ENCODE data around the gene SPATS2L. TPM values are rescaled to one million over a fixed set of nuclear protein-coding genes. Genes with fewer than 3 reads are reported as not detected.

SPATS2L gene
- polyA plus RNA-seq, 4 donors, result 66.7 to 104 (median 96.0) TPM

DNA sequence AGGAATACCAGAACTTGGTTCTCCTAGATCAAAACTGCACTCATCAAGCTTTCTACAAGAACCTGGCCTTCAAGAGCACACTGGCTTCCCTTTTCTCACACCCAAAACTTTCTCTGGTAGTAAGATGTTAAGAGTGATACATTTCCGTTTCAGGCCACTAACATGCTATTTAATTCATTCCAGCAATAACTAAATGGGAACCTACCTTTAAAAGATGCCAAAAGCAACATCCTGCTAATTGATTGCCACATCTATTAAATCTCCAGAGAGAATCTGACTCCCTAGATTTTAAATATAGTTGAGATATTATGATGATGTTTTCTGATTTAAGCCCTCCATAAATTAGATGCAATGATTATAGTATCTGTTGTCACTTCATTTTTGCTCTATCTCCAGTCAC lies 131.8 kb downstream of the SPATS2L start:
- H3K27me3 ChIP-seq (ENCODE audit: control insufficient read depth in 3 of 3, insufficient read depth in 3 of 3, low read length in 3 of 3), result no peaks in the 10 kb centered on the region
- H3K27ac ChIP-seq (ENCODE audit: low read depth in 1 of 3, low read length in 2 of 3), result no peak overlapping the region
- H3K4me1 ChIP-seq (ENCODE audit: control insufficient read depth in 3 of 3, insufficient read depth in 2 of 3, low read depth in 1 of 3, low read length in 2 of 3), result no peaks in the 10 kb centered on the region
- H3K4me3 ChIP-seq (ENCODE audit: low read depth in 1 of 3, low read length in 3 of 3), result no peak overlapping the region
- no peak for FAIRE-seq
- peaks cover 5 to 17% (median 5%) of the 10 kb centered on the region in 3 donors for H3K36me3 ChIP-seq (ENCODE audit: control insufficient read depth in 3 of 3, insufficient read depth in 2 of 3, low read depth in 1 of 3, low read length in 3 of 3)
- no peak for DNase-seq
- no peaks in the 10 kb centered on the region for H3K9me3 ChIP-seq (ENCODE audit: control insufficient read depth in 2 of 2, insufficient read depth in 1 of 2, low read depth in 1 of 2, low read length in 1 of 2)
- 78 to 95% (median 87%) methylated on average over 1 of the region's 1 CpG for WGBS, 3 donors

DNA sequence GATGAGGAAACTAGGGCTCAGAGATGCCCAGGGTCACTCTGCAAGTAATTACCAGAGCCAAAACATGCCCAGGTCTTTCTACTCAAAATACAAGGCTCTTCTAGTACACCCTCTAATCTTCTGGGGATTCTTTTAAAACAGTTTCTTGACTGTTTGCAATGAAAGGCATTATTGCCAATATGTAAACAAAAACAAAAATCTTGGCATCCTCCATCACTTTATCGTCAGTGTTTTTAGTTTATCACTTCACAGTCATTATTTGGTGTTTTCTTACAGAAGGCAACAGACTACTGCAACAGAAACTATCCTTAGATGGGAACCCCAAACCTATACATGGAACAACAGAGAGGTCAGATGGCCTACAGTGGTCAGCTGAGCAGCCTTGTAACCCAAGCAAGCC lies 132.4 kb downstream of the SPATS2L start:
- no peak overlapping the region for H3K4me3 ChIP-seq (ENCODE audit: low read depth in 1 of 3, low read length in 3 of 3)
- no peak overlapping the region for H3K27ac ChIP-seq (ENCODE audit: low read depth in 1 of 3, low read length in 2 of 3)
- 63 to 90% (median 77%) methylated on average over 1 of the region's 1 CpG for WGBS, 3 donors
- peaks cover 5 to 17% (median 5%) of the 10 kb centered on the region in 3 donors for H3K36me3 ChIP-seq (ENCODE audit: control insufficient read depth in 3 of 3, insufficient read depth in 2 of 3, low read depth in 1 of 3, low read length in 3 of 3)
- DNase-seq (no peak), FAIRE-seq (no peak)
- H3K27me3 ChIP-seq (ENCODE audit: control insufficient read depth in 3 of 3, insufficient read depth in 3 of 3, low read length in 3 of 3), result no peaks in the 10 kb centered on the region
- no peaks in the 10 kb centered on the region for H3K4me1 ChIP-seq (ENCODE audit: control insufficient read depth in 3 of 3, insufficient read depth in 2 of 3, low read depth in 1 of 3, low read length in 2 of 3)
- no peaks in the 10 kb centered on the region for H3K9me3 ChIP-seq (ENCODE audit: control insufficient read depth in 2 of 2, insufficient read depth in 1 of 2, low read depth in 1 of 2, low read length in 1 of 2)

DNA sequence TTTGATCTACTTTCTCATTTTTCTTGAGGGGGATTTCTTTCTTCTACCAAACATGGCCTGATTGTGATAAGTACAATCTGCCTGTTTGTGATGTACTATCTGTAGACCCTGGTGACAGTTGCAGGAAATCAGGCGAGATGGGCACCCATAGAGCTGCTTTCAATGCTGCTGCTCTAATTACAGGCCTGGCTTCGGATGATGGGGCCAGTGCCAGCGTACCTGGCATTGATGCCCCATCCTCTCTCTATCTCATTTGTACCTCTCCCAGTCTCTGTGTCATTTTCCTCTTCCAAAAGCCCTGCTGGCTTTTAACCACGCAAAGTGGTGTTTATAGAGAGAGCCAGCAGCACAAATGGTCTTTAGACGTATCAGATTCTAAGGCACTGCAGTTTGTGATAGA lies 133.5 kb downstream of the SPATS2L start:
- 95 to 97% (median 95%) methylated on average over 5 of the region's 5 CpGs for WGBS, 3 donors
- Histone ChIP-seq H3K27ac (ENCODE audit: low read depth in 1 of 3, low read length in 2 of 3) (no peak overlapping the region), H3K27me3 (ENCODE audit: control insufficient read depth in 3 of 3, insufficient read depth in 3 of 3, low read length in 3 of 3) (no peaks in the 10 kb centered on the region), H3K9me3 (ENCODE audit: control insufficient read depth in 2 of 2, insufficient read depth in 1 of 2, low read depth in 1 of 2, low read length in 1 of 2) (no peaks in the 10 kb centered on the region), H3K4me1 (ENCODE audit: control insufficient read depth in 3 of 3, insufficient read depth in 2 of 3, low read depth in 1 of 3, low read length in 2 of 3) (no peaks in the 10 kb centered on the region), H3K36me3 (ENCODE audit: control insufficient read depth in 3 of 3, insufficient read depth in 2 of 3, low read depth in 1 of 3, low read length in 3 of 3) (peaks cover 5 to 23% (median 6%) of the 10 kb centered on the region in 3 donors), H3K4me3 (ENCODE audit: low read depth in 1 of 3, low read length in 3 of 3) (no peak overlapping the region)
- no peak for DNase-seq
- FAIRE-seq, result no peak

DNA sequence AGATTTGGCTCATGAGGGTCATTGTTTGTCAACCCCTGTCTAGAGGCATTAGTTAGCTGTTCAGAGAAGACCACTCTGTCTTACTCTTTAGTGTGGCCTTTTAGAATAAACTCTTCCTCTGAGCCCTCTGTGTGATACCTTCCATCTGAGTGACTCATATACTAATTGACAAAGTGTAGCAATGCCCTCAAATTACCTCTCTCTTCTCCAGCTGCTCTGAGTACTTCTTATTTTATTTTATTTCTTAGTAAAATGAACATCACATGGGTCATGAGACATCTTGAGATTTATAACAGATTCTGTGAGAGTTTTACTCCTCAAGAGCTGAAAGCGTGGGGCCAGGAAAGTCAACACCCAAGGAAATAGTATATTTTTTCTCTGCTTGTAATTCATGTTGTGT lies 136.0 kb downstream of the SPATS2L start:
- peaks cover 3 to 29% (median 6%) of the 10 kb centered on the region in 3 donors for H3K36me3 ChIP-seq (ENCODE audit: control insufficient read depth in 3 of 3, insufficient read depth in 2 of 3, low read depth in 1 of 3, low read length in 3 of 3)
- no peak for FAIRE-seq

DNA sequence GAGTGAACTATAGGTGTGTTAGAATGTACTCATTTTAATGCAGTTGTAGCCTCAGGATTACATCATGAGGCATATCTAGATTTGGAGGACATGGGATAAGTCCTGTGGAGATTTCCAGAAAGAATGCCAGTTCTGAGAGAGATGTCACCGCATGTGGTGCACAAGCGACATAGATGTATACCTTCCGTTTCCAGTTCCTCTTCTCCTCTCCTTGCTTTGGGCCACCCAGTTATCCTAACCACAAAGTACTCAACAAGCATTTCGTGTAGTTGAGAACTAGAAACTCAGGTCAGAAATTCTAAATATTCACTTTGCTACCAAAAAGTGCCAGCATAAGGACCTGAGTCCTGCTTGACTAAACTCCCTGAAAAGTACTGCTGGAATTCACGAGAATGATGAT lies 136.9 kb downstream of the SPATS2L start:
- Histone ChIP-seq H3K36me3 (ENCODE audit: control insufficient read depth in 3 of 3, insufficient read depth in 2 of 3, low read depth in 1 of 3, low read length in 3 of 3) (peaks cover 2 to 32% (median 6%) of the 10 kb centered on the region in 3 donors), H3K27me3 (ENCODE audit: control insufficient read depth in 3 of 3, insufficient read depth in 3 of 3, low read length in 3 of 3) (no peaks in the 10 kb centered on the region), H3K27ac (ENCODE audit: low read depth in 1 of 3, low read length in 2 of 3) (no peak overlapping the region), H3K9me3 (ENCODE audit: control insufficient read depth in 2 of 2, insufficient read depth in 1 of 2, low read depth in 1 of 2, low read length in 1 of 2) (no peaks in the 10 kb centered on the region), H3K4me3 (ENCODE audit: low read depth in 1 of 3, low read length in 3 of 3) (no peak overlapping the region), H3K4me1 (ENCODE audit: control insufficient read depth in 3 of 3, insufficient read depth in 2 of 3, low read depth in 1 of 3, low read length in 2 of 3) (no peaks in the 10 kb centered on the region)
- WGBS, 3 donors, result 66 to 76% (median 76%) methylated on average over 5 of the region's 5 CpGs
- DNase-seq, result no peak
- FAIRE-seq, result no peak

More for the DNA sequence above, 136.0 kb downstream of the SPATS2L start:
- Histone ChIP-seq H3K4me1 (ENCODE audit: control insufficient read depth in 3 of 3, insufficient read depth in 2 of 3, low read depth in 1 of 3, low read length in 2 of 3) (no peaks in the 10 kb centered on the region), H3K9me3 (ENCODE audit: control insufficient read depth in 2 of 2, insufficient read depth in 1 of 2, low read depth in 1 of 2, low read length in 1 of 2) (no peaks in the 10 kb centered on the region), H3K4me3 (ENCODE audit: low read depth in 1 of 3, low read length in 3 of 3) (no peak overlapping the region), H3K27ac (ENCODE audit: low read depth in 1 of 3, low read length in 2 of 3) (peak overlapping the region in 1 of 3 donors; percentile 37), H3K27me3 (ENCODE audit: control insufficient read depth in 3 of 3, insufficient read depth in 3 of 3, low read length in 3 of 3) (no peaks in the 10 kb centered on the region)
- 89 to 95% (median 94%) methylated on average over 1 of the region's 1 CpG for WGBS, 3 donors
- DNase-seq, result no peak

DNA sequence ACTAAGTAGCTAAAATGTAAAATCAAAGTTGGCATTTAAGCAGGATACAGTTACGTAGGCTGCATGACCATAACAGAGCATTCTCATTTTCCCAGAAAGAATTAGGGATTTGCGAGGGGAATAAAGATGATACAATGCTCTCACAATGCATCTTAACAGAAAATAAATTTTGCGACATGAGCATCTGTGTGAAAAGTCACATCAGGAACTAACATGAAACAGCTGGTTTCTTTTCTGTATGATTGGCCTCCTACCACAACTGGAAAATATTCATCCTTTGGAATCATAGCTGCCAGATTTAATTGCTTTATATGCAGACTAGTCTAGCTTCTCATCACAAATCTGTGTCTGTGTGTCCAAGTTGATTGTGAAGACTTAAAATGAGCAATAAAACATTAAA lies 137.4 kb downstream of the SPATS2L start:
- WGBS, 3 donors, result 78 to 96% (median 94%) methylated on average over 3 of the region's 3 CpGs
- H3K27ac ChIP-seq (ENCODE audit: low read depth in 1 of 3, low read length in 2 of 3), result no peak overlapping the region
- no peaks in the 10 kb centered on the region for H3K27me3 ChIP-seq (ENCODE audit: control insufficient read depth in 3 of 3, insufficient read depth in 3 of 3, low read length in 3 of 3)
- no peak overlapping the region for H3K4me3 ChIP-seq (ENCODE audit: low read depth in 1 of 3, low read length in 3 of 3)
- peaks cover 2 to 32% (median 6%) of the 10 kb centered on the region in 3 donors for H3K36me3 ChIP-seq (ENCODE audit: control insufficient read depth in 3 of 3, insufficient read depth in 2 of 3, low read depth in 1 of 3, low read length in 3 of 3)
- DNase-seq (no peak), FAIRE-seq (no peak)
- no peaks in the 10 kb centered on the region for H3K9me3 ChIP-seq (ENCODE audit: control insufficient read depth in 2 of 2, insufficient read depth in 1 of 2, low read depth in 1 of 2, low read length in 1 of 2)
- no peaks in the 10 kb centered on the region for H3K4me1 ChIP-seq (ENCODE audit: control insufficient read depth in 3 of 3, insufficient read depth in 2 of 3, low read depth in 1 of 3, low read length in 2 of 3)

DNA sequence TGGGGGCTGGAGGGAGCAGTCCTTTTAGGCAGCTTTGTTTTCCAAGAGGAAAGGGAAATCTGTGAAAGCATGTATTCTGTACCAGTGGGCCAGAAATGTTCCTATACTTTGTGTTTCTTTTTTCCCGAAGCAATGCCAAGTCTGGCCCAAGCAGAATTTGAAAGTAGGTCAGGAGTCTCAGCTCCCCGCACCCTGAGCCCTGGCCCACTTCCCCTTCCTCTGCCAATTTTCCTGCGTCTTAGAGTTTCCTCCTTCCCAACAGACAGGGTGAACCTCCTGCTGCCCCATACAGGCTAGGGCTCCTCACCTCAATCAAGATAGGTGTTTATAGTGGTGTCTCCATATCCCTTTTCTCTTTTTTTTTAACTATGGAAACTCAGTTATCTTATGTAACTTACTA lies 138.0 kb downstream of the SPATS2L start:
- 60 to 85% (median 79%) methylated on average over 3 of the region's 3 CpGs for WGBS, 3 donors
- no peak for FAIRE-seq
- peaks cover 2 to 34% (median 6%) of the 10 kb centered on the region in 3 donors for H3K36me3 ChIP-seq (ENCODE audit: control insufficient read depth in 3 of 3, insufficient read depth in 2 of 3, low read depth in 1 of 3, low read length in 3 of 3)

DNA sequence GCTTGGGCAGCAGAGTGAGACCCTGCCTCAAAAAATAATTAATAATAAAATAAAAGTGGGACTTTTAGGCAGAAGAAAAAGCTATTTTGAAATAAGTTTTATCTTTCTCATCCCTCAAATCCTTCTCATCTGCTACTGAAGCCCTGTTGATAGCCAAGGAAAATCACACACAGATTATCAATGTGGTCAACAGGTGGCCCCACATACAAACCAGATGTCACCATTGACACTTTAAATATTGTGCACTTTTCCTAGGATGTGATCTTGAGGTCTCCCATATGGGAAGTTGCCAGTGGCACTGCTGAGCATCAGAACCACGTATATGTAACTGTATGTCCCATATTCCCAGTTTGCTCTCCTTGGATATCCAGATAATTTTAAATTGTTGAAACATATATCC lies 138.8 kb downstream of the SPATS2L start:
- 40 to 81% (median 77%) methylated on average over 1 of the region's 1 CpG for WGBS, 3 donors
- H3K27me3 ChIP-seq (ENCODE audit: control insufficient read depth in 3 of 3, insufficient read depth in 3 of 3, low read length in 3 of 3), result no peaks in the 10 kb centered on the region
- no peak overlapping the region for H3K27ac ChIP-seq (ENCODE audit: low read depth in 1 of 3, low read length in 2 of 3)
- H3K36me3 ChIP-seq (ENCODE audit: control insufficient read depth in 3 of 3, insufficient read depth in 2 of 3, low read depth in 1 of 3, low read length in 3 of 3), result peaks cover 2 to 30% (median 6%) of the 10 kb centered on the region in 3 donors
- no peak overlapping the region for H3K4me3 ChIP-seq (ENCODE audit: low read depth in 1 of 3, low read length in 3 of 3)
- FAIRE-seq (no peak), DNase-seq (no peak)
- no peaks in the 10 kb centered on the region for H3K9me3 ChIP-seq (ENCODE audit: control insufficient read depth in 2 of 2, insufficient read depth in 1 of 2, low read depth in 1 of 2, low read length in 1 of 2)
- no peaks in the 10 kb centered on the region for H3K4me1 ChIP-seq (ENCODE audit: control insufficient read depth in 3 of 3, insufficient read depth in 2 of 3, low read depth in 1 of 3, low read length in 2 of 3)

More for the DNA sequence above, 138.0 kb downstream of the SPATS2L start:
- no peaks in the 10 kb centered on the region for H3K9me3 ChIP-seq (ENCODE audit: control insufficient read depth in 2 of 2, insufficient read depth in 1 of 2, low read depth in 1 of 2, low read length in 1 of 2)
- DNase-seq, result no peak
- H3K4me1 ChIP-seq (ENCODE audit: control insufficient read depth in 3 of 3, insufficient read depth in 2 of 3, low read depth in 1 of 3, low read length in 2 of 3), result no peaks in the 10 kb centered on the region
- H3K4me3 ChIP-seq (ENCODE audit: low read depth in 1 of 3, low read length in 3 of 3), result no peak overlapping the region
- H3K27me3 ChIP-seq (ENCODE audit: control insufficient read depth in 3 of 3, insufficient read depth in 3 of 3, low read length in 3 of 3), result no peaks in the 10 kb centered on the region
- H3K27ac ChIP-seq (ENCODE audit: low read depth in 1 of 3, low read length in 2 of 3), result peak overlapping the region in 1 of 3 donors; percentile 27

DNA sequence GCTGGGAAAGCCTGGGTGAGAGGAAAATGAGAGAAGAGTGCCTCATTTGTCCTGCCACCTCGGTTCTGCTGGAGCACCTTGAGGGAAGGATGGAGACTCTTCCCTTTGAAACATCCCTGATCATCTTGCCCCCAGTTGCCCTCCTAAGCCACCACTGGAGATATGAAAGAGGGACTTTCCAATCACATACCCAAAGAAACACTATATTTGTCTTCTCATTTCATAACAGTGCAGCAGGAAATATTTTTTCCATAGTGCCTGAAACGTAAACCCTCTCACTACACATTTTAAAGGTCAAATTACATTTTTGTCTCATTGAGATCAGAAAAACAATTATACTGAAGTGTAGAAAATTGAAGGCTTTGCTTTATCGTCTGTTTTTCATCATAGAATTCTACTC lies 140.1 kb downstream of the SPATS2L start:
- Histone ChIP-seq H3K27me3 (ENCODE audit: control insufficient read depth in 3 of 3, insufficient read depth in 3 of 3, low read length in 3 of 3) (no peaks in the 10 kb centered on the region), H3K9me3 (ENCODE audit: control insufficient read depth in 2 of 2, insufficient read depth in 1 of 2, low read depth in 1 of 2, low read length in 1 of 2) (no peaks in the 10 kb centered on the region), H3K27ac (ENCODE audit: low read depth in 1 of 3, low read length in 2 of 3) (no peak overlapping the region), H3K4me1 (ENCODE audit: control insufficient read depth in 3 of 3, insufficient read depth in 2 of 3, low read depth in 1 of 3, low read length in 2 of 3) (no peaks in the 10 kb centered on the region), H3K36me3 (ENCODE audit: control insufficient read depth in 3 of 3, insufficient read depth in 2 of 3, low read depth in 1 of 3, low read length in 3 of 3) (peaks cover 2 to 37% (median 4%) of the 10 kb centered on the region in 3 donors), H3K4me3 (ENCODE audit: low read depth in 1 of 3, low read length in 3 of 3) (no peak overlapping the region)
- DNase-seq (no peak), FAIRE-seq (no peak)
- 86 to 91% (median 89%) methylated on average over 3 of the region's 3 CpGs for WGBS, 3 donors
